Amniotic stem cell (primary cell): ENCODE results near the gene MSRB1.

ENCODE experiments used
- DNase-seq: peaks from one replicate; lab custom pipeline; 2025; lab: John Stamatoyannopoulos, UW

Gene MSRB1

GRCh38 chr16:1942810-1943726 lies at the start of gene MSRB1:
TSS of gene MSRB1 (minus strand) at chr16:1943199. CDS start at chr16:1943156, 43 bp downstream.
- peak; percentile 96 for DNase-seq

- DNase-seq, result peak; percentile 88
Observed at GRCh38 chr16:1991948-1992703, 49.1 kb upstream of the MSRB1 start.

GRCh38 chr16:1991588-1991947 lies 48.6 kb upstream of the MSRB1 start:
- DNase-seq, result no peak

- no peak for DNase-seq
Observed at GRCh38 chr16:1991135-1991551, 48.1 kb upstream of the MSRB1 start.

GRCh38 chr16:1990351-1991134 lies 47.5 kb upstream of the MSRB1 start:
- DNase-seq, result no peak

- DNase-seq, result no peak
Observed at GRCh38 chr16:1990101-1990350, 47.0 kb upstream of the MSRB1 start.

GRCh38 chr16:1989209-1990100 lies 46.5 kb upstream of the MSRB1 start, which contains the start of gene SYNGR3:
TSS of gene SYNGR3 (plus strand) at chr16:1989970. CDS start at chr16:1990103, 133 bp downstream.
- no peak for DNase-seq

- DNase-seq, result no peak
Observed at GRCh38 chr16:1987198-1987597, 44.2 kb upstream of the MSRB1 start.

- no peak for DNase-seq
Observed at GRCh38 chr16:1985466-1986150, 42.6 kb upstream of the MSRB1 start.

GRCh38 chr16:1984347-1985225 lies 41.6 kb upstream of the MSRB1 start:
- DNase-seq, result no peak

GRCh38 chr16:1983544-1984346 lies 40.7 kb upstream of the MSRB1 start, which contains the start of gene GFER:
TSS of gene GFER (plus strand) at chr16:1984193. CDS start at chr16:1984219, 26 bp downstream.
- peak; percentile 79 for DNase-seq

GRCh38 chr16:1982991-1983543 lies 40.1 kb upstream of the MSRB1 start:
- DNase-seq, result no peak

GRCh38 chr16:1982013-1982433 lies 39.0 kb upstream of the MSRB1 start:
- DNase-seq, result no peak

GRCh38 chr16:1981398-1981836 lies 38.4 kb upstream of the MSRB1 start, which contains the start of gene NOXO1:
TSS of gene NOXO1 (minus strand) at chr16:1981469. CDS start at chr16:1981179, 290 bp downstream.
- DNase-seq, result no peak

GRCh38 chr16:1980770-1981087 lies 37.7 kb upstream of the MSRB1 start:
- no peak for DNase-seq

- no peak for DNase-seq
Observed at GRCh38 chr16:1980030-1980769, 37.2 kb upstream of the MSRB1 start.

- no peak for DNase-seq
Observed at GRCh38 chr16:1979271-1980029, 36.5 kb upstream of the MSRB1 start.
